Transverse colon (tissue), 4 donors: ENCODE measurements around the gene CYSTM1. TPM values are rescaled to one million over a fixed set of nuclear protein-coding genes. Genes with fewer than 3 reads are reported as not detected.

Experiments used
- DNase-seq: peaks from one replicate; pipeline ENCODE4 v3.0.0-alpha.2; 2019
- H3K27ac ChIP-seq, 4 donors: fragments of 200-600 bp; sonication (generic); 2 replicates each; pipeline ENCODE4 v1.5.1; 2016 to 2018; ENCODE audit warnings: inconsistent platforms in 4 of 4
- H3K27me3 ChIP-seq: fragments of 200-600 bp; sonication (generic); 2 replicates; pipeline ENCODE4 v1.5.1; 2017; ENCODE audit warnings: inconsistent platforms
- H3K36me3 ChIP-seq, 4 donors: fragments of 200-600 bp; sonication (generic); 2 replicates each; pipeline ENCODE4 v1.5.1; 2017 to 2019; ENCODE audit warnings: inconsistent platforms in 4 of 4
- H3K4me1 ChIP-seq, 4 donors: fragments of 200-600 bp; sonication (generic); 2 replicates each; pipeline ENCODE4 v1.5.1; 2017 to 2020; ENCODE audit warnings: inconsistent platforms in 4 of 4
- H3K4me3 ChIP-seq, 4 donors: fragments of 200-600 bp; sonication (generic); 1 replicate in 1 of 4; 2 replicates in 3 of 4; pipeline versions ENCODE4 v1.5.1 to v1.6.1; 2017 to 2019; ENCODE audit warnings: inconsistent platforms in 4 of 4
- H3K9me3 ChIP-seq, 2 donors: fragments of 200-600 bp; sonication (generic); 2 replicates each; pipeline ENCODE4 v1.5.1; 2017 to 2019; ENCODE audit warnings: inconsistent platforms in 2 of 2
- EP300 ChIP-seq: sonication (generic); formaldehyde crosslinking; IDR thresholded peaks from one replicate; pipeline ENCODE4 v1.6.1; 2017; ENCODE audit warnings: antibody characterized with exemption, low read depth
- POLR2A ChIP-seq: fragments of 450-650 bp; IDR thresholded peaks from one replicate; pipeline ENCODE4 v1.6.1; 2016; ENCODE audit warnings: antibody characterized with exemption, mild to moderate bottlenecking, moderate library complexity
- POLR2AphosphoS5 ChIP-seq, 3 donors: sonication (generic); formaldehyde crosslinking; IDR thresholded peaks; one replicate each; pipeline ENCODE4 v1.6.1; 2016; ENCODE audit warnings: antibody characterized with exemption in 3 of 3
- WGBS, 2 donors: methylation state at CpG; one replicate each; pipeline ENCODE4 v1.1.5; 2018; ENCODE audit warnings: low coverage in 1 of 2; 5-methylcytosine and 5-hydroxymethylcytosine counted together
- in situ Hi-C, 4 donors: fragments of 200-750 bp; cut with MboI; loops; one replicate each; pipeline versions ENCODE4 v1.15.0 to v1.15.1; 2017; ENCODE audit warnings: low sequenced_read_pairs in 3 of 4, low pct_ligation_motif_present in 1 of 4, low pct_unique_long_range_greater_than_20kb in 1 of 4
- intact Hi-C: fragments of 100-400 bp; cut with DNase I; formaldehyde crosslinking; loops from one replicate; pipeline ENCODE4 v1.15.1; 2023; ENCODE audit warnings: low total_unique reads
- total RNA-seq, 4 donors: library from RNA; depleted of rRNA; stranded (reverse); fragments of >200 nt; gene quantifications; one replicate each; pipeline ENCODE4 v1.1.0, GENCODE V29; 2016
- TF ChIP-seq, protein P1 (sequence below), 5 experiments: fragments of 200-600 bp in 3 of 5; fragments of 450-650 bp in 2 of 5; sonication (generic) in 3 of 5; IDR thresholded peaks; 1 replicate in 2 of 5; 2 replicates in 3 of 5; pipeline ENCODE4 v1.5.1; 2016 to 2017; ENCODE audit warnings: antibody characterized with exemption in 5 of 5, inconsistent platforms in 3 of 5, mild to moderate bottlenecking in 2 of 5, moderate library complexity in 1 of 5

Gene CYSTM1
- total RNA-seq, 4 donors from 2014 or later = 32.8 to 264 (median 107) TPM

DNA sequence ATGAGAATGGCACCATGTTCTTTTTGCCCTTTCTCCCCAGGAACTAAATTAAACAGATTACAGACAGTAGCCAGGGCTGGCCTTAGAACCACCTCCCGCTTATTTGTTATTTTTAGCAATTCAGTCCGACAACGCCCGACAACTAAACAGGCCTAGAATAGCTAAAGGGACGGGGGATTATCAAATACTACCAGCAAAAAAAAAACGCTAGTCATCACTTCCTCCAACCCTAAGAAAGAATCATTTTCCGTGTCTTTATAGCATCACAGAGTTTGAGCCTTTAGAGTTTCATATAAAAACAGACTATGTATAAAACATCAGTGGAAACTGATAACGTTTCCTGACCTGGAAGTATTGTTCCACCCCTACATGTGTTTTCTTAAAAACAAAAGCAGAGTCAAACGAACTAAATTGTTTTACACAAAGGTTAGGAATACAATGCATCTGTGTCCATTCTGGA lies 92.6 kb downstream of the CYSTM1 start:
- in situ Hi-C loops = no loop called here
- intact Hi-C loops = no loop called here
- TF ChIP-seq, protein P1, sequence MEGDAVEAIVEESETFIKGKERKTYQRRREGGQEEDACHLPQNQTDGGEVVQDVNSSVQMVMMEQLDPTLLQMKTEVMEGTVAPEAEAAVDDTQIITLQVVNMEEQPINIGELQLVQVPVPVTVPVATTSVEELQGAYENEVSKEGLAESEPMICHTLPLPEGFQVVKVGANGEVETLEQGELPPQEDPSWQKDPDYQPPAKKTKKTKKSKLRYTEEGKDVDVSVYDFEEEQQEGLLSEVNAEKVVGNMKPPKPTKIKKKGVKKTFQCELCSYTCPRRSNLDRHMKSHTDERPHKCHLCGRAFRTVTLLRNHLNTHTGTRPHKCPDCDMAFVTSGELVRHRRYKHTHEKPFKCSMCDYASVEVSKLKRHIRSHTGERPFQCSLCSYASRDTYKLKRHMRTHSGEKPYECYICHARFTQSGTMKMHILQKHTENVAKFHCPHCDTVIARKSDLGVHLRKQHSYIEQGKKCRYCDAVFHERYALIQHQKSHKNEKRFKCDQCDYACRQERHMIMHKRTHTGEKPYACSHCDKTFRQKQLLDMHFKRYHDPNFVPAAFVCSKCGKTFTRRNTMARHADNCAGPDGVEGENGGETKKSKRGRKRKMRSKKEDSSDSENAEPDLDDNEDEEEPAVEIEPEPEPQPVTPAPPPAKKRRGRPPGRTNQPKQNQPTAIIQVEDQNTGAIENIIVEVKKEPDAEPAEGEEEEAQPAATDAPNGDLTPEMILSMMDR (IDR thresholded peaks at IDR 0.05) = no peak
- TF ChIP-seq EP300 (no peak), POLR2AphosphoS5 (IDR thresholded peaks at IDR 0.05) (no peak), POLR2A (no peak)
- WGBS, 2 donors = 49 to 66% methylated on average over 9 of the region's 9 CpGs
- Histone ChIP-seq H3K27me3 (no peaks in the 10 kb centered on the region), H3K4me3 (no peak overlapping the region), H3K9me3 (no peaks in the 10 kb centered on the region), H3K4me1 (peaks cover 0 to 11% (median 4%) of the 10 kb centered on the region in 4 donors), H3K36me3 (no peaks in the 10 kb centered on the region), H3K27ac (no peak overlapping the region)
- DNase-seq = no peak

DNA sequence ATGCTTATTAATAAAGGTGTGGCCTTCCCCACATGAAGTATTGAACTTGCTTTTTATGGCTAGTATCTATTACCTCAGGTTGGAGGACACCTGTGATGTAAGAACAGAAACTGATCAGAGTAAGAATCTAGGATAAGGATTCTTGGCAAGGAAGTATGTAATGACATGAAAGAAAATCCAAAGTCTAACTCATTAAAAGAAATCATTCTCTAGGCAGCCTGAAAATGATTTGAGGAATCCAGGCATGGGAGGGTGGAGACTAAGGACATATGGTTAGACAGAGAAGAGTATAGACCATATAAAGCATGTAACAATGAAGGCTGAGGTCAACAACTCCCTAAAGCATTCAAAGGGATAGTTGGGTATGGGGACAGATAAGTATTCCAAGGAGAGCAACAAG lies 95.0 kb downstream of the CYSTM1 start:
- no peak for DNase-seq
- TF ChIP-seq POLR2AphosphoS5 (IDR thresholded peaks at IDR 0.05) (no peak), POLR2A (no peak), EP300 (no peak)
- TF ChIP-seq, protein P1 (IDR thresholded peaks at IDR 0.05) = no peak
- intact Hi-C loops = no loop called here
- Histone ChIP-seq H3K4me1 (peaks cover 0 to 11% (median 4%) of the 10 kb centered on the region in 4 donors), H3K4me3 (no peak overlapping the region), H3K27ac (peak overlapping the region in 2 of 4 donors; percentile 43), H3K9me3 (no peaks in the 10 kb centered on the region), H3K36me3 (no peaks in the 10 kb centered on the region), H3K27me3 (no peaks in the 10 kb centered on the region)
- in situ Hi-C loops = no loop called here

DNA sequence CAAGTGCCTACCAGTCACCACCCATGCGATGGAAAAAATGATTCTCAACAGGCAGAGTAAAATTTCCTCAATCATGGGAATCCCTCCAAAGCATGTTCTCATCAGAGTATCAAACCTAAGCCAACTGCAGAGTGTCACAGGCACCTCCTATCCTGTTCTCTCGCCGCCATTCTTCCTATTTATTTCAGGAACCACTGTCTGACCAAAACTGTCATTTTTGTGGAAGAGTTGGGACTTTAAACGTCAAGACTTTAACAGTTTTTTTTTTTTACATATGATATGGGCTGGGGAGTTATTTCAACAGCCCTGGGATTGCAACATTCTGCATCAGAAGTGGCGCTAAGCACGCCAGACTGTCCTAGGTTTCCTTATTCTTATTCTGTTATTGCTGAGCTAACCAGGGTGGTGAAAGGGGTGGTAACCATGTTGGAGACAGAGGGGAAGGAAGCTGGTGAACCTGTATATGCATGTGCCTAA lies 98.5 kb downstream of the CYSTM1 start:
- DNase-seq = no peak
- WGBS, 2 donors = 71 to 83% methylated on average over 6 of the region's 6 CpGs
- in situ Hi-C loops (no loop called here), intact Hi-C loops (no loop called here)
- Histone ChIP-seq H3K27me3 (no peaks in the 10 kb centered on the region), H3K4me3 (no peak overlapping the region), H3K36me3 (no peaks in the 10 kb centered on the region), H3K27ac (peak overlapping the region in 1 of 4 donors; percentile 27), H3K4me1 (peaks cover 0 to 11% (median 4%) of the 10 kb centered on the region in 4 donors), H3K9me3 (no peaks in the 10 kb centered on the region)
- TF ChIP-seq POLR2AphosphoS5 (IDR thresholded peaks at IDR 0.05) = no peak
- no peak for TF ChIP-seq POLR2A
- no peak for TF ChIP-seq EP300
- TF ChIP-seq, protein P1 (IDR thresholded peaks at IDR 0.05) = no peak

DNA sequence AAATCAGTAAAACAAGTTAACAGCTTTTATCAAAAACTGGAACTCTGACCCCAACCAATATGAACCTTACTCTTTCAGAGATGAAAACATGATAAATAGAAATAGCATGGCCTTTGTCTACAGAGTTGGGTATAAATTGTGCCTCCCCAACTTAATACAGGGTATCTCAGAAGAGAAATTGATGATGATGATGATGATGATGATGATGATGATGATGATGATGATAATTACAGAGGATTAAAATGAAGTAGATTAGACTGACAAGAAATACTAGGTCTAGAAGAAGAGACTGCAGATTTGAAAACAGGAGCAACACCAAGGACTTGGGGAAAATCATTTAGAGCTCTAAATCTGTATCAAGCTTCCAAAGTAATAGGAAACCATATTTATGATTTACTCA lies 100.8 kb downstream of the CYSTM1 start:
- TF ChIP-seq, protein P1 (IDR thresholded peaks at IDR 0.05) = no peak
- TF ChIP-seq POLR2AphosphoS5 (IDR thresholded peaks at IDR 0.05) = no peak
- TF ChIP-seq POLR2A = no peak
- TF ChIP-seq EP300 = no peak

More for the DNA sequence above, 100.8 kb downstream of the CYSTM1 start:
- no peak for DNase-seq
- Histone ChIP-seq H3K4me3 (no peak overlapping the region), H3K27me3 (no peaks in the 10 kb centered on the region), H3K9me3 (no peaks in the 10 kb centered on the region), H3K27ac (no peak overlapping the region), H3K36me3 (peaks cover 0 to 6% (median 0%) of the 10 kb centered on the region in 4 donors), H3K4me1 (no peaks in the 10 kb centered on the region)
- in situ Hi-C loops (no loop called here), intact Hi-C loops (no loop called here)
